Gastrocnemius medialis (tissue), 4 donors: Measurements from ENCODE around the gene KCNK17.
"Not testable (repeated sequence)": the region's sequence is repeated elsewhere in the genome, so short reads cannot be mapped to it uniquely, and the experiment has no call there.

Experiments used
- CTCF ChIP-seq, 5 experiments: fragments of 450-650 bp in 3 of 5; fragments of 200-600 bp in 2 of 5; sonication (generic) in 2 of 5; IDR thresholded peaks in 4 of 5; conservative IDR thresholded peaks in 1 of 5; 1 replicate in 4 of 5; 2 replicates in 1 of 5; pipeline ENCODE4 v1.5.1; 2016 to 2019; ENCODE audit warnings: antibody characterized with exemption in 5 of 5, mild to moderate bottlenecking in 3 of 5, moderate library complexity in 3 of 5
- POLR2A ChIP-seq, 2 donors: fragments of 450-650 bp; IDR thresholded peaks; one replicate each; pipeline ENCODE4 v1.6.1; 2017; ENCODE audit warnings: antibody characterized with exemption in 2 of 2, mild to moderate bottlenecking in 2 of 2, moderate library complexity in 2 of 2

GRCh38 chr6:39286596-39286995, 27.6 kb downstream of the KCNK17 start:
- TF ChIP-seq CTCF (IDR thresholded peaks at IDR 0.05 in 4 of 5, conservative IDR thresholded peaks at IDR 0.05 in 1 of 5); POLR2A (IDR thresholded peaks at IDR 0.05): not testable (repeated sequence)
